C4-2B (cell line): ENCODE measurements around the gene GPS1.

Experiments
- CTCF ChIP-seq: fragments of 450-650 bp; conservative IDR thresholded peaks from 2 replicates; pipeline ENCODE4 v1.5.1; 2017; ENCODE audit warnings: mild to moderate bottlenecking
- ZFX ChIP-seq: fragments of 450-650 bp; IDR thresholded peaks from 2 replicates; pipeline ENCODE4 v1.6.1; 2017

- no peak for TF ChIP-seq CTCF
- TF ChIP-seq ZFX, result no peak
Observed at GRCh38 chr17:82010575-82011525, 40.8 kb upstream of the GPS1 start.
